Urinary bladder (tissue), 4 donors: ENCODE measurements around the gene MEX3A. TPM values are rescaled to one million over a fixed set of nuclear protein-coding genes. Genes with fewer than 3 reads are reported as not detected.
"Not testable (repeated sequence)": the region's sequence is repeated elsewhere in the genome, so short reads cannot be mapped to it uniquely, and the experiment has no call there.

Experiments used
- DNase-seq: peaks from one replicate; pipeline ENCODE4 v3.0.0-alpha.2; 2015; ENCODE audit errors: extremely low spot score
- H3K27ac ChIP-seq: one replicate; pipeline ENCODE4 v1.5.1; 2013; ENCODE audit warnings: low read depth, mild to moderate bottlenecking, moderate library complexity
- H3K36me3 ChIP-seq: one replicate; pipeline ENCODE4 v1.6.1; 2013; ENCODE audit warnings: mild to moderate bottlenecking, moderate library complexity; ENCODE audit not compliant: insufficient read depth
- H3K4me1 ChIP-seq: one replicate; pipeline ENCODE4 v1.6.1; 2013; ENCODE audit warnings: mild to moderate bottlenecking, moderate library complexity; ENCODE audit not compliant: insufficient read depth
- H3K4me3 ChIP-seq: one replicate; pipeline ENCODE4 v1.5.1; 2013; ENCODE audit warnings: low read depth, low read length
- WGBS: extraction: QIAGEN DNeasy Blood & Tissue Kit; methylation state at CpG from one replicate; pipeline ENCODE4 v1.1.7; 2013; 5-methylcytosine and 5-hydroxymethylcytosine counted together
- polyA plus RNA-seq: library from polyadenylated mRNA; stranded (reverse); fragments of 200-250 nt; gene quantifications from one replicate; pipeline ENCODE4 v1.2.3, GENCODE V29; 2013
- total RNA-seq: library from RNA; depleted of rRNA; stranded (reverse); fragments of >200 nt; gene quantifications from one replicate; pipeline ENCODE4 v1.2.3, GENCODE V29; 2014
- donor health status: healthy with polysubstance abuse.
- donor health status: healthy.

Gene MEX3A
- total and polyA plus RNA-seq, 2 donors: 0.76 to 7.2 TPM

DNA sequence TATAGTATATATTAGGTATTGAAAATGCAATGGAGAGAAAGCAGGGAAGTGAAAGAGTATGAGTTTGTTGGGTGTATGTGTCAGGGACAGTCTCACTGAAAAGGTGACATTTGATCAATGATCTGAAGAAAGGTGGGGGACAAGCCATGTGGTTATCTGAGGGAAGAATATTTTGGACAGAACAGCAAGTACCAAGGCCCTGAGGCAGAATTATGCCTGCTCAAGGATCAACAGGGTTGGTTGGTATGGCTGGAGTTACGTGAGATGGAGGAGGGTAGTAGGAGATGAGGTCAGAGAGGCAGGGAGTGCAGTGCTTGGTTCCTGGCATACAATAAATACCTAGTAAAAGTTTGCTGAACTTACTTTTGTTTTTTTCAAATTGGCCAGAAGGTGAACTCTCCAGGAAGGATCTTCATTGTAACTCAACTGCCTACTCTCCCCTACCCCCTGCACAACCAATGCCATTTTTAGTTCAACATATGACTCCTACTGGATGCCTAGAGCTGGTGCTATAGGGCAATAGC lies 25.9 kb downstream of the MEX3A start:
- Histone ChIP-seq H3K4me1 (no peaks in the 10 kb centered on the region), H3K4me3 (no peak overlapping the region), H3K36me3 (no peaks in the 10 kb centered on the region), H3K27ac (no peak overlapping the region)
- 98% methylated on average over 1 of the region's 1 CpG for WGBS
- DNase-seq: no peak

DNA sequence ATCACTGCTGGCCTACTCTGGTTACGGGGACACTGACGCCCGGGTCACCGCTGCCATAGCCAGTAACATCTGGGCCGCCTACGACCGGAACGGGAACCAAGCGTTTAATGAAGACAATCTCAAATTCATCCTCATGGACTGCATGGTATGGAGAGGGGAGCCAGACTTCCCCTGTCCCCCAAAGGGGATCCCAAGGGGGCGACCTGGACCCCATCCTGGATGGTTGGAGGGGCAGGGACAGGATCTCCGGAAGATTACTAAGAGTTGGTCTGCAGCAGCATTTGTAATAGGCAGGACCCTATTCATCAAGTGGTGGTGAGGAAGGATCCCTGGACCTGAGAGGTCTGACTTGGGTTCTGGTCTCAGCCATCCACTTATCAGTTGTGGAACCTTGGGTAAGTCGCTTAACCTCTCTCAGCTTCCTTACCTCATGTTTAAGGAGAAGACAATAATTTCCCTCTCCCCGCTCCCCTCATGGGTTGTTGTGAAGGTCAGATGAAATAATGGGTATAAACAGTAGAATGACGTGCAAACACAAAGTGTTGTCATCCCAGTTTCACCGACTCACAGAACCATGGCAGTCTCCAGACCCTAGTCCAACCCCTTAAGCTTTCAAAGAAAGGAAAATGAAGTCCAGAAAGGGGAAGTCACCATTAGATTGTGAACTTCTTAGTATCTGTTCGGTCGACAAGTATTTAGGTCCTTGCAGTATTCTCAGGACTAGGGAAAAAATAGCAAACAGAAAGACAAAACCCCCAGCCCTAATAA lies 26.8 kb downstream of the MEX3A start:
- Histone ChIP-seq H3K4me1 (no peaks in the 10 kb centered on the region), H3K27ac (no peak overlapping the region), H3K36me3 (no peaks in the 10 kb centered on the region), H3K4me3 (peak overlapping the region; percentile 87)
- WGBS: 22% methylated on average over 17 of the region's 17 CpGs
- no peak for DNase-seq

DNA sequence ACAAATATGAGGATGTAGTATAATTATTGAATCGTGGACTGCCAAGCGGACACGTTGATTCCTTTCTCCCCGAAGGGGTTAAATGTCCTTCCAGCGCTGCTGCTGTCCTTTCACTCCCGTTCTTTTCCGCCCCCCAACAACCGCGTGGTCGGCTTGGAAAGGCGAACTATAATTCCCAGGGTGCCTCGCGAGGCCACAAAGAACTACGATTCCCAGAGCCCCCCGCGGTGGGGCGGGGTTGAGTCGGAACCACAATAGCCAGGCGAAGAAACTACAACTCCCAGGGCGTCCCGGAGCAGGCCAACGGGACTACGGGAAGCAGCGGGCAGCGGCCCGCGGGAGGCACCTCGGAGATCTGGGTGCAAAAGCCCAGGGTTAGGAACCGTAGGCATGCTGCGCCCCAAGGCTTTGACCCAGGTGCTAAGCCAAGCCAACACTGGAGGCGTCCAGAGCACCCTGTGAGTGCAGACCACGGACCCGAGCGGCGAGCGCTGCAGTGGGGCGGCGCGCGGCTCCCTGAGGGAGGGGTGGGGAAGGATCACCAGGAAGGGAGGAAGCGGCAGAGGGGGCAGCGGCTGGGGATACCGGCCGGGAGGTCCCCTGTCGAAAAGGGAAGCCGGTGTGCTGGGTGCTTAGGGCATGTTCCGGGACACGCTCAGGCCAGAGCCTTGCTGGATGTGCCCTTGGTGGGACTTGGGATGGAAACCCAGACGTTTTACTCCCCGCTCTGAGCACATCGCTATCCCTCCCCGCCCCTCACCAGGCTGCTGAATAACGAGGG lies 27.6 kb downstream of the MEX3A start, which contains the start of gene LAMTOR2:
Gene LAMTOR2 (plus strand): TSS at position 283 of the 781 bp plus-strand sequence. CDS start 108 bp downstream, at position 391.
- under 1% methylated on average over 53 of the region's 53 CpGs for WGBS
- Histone ChIP-seq H3K4me1 (no peaks in the 10 kb centered on the region), H3K36me3 (no peaks in the 10 kb centered on the region), H3K4me3 (peak within 1 kb of the TSS; percentile 87), H3K27ac (peak within 1 kb of the TSS; percentile 76)
- peak; percentile 97 for DNase-seq

DNA sequence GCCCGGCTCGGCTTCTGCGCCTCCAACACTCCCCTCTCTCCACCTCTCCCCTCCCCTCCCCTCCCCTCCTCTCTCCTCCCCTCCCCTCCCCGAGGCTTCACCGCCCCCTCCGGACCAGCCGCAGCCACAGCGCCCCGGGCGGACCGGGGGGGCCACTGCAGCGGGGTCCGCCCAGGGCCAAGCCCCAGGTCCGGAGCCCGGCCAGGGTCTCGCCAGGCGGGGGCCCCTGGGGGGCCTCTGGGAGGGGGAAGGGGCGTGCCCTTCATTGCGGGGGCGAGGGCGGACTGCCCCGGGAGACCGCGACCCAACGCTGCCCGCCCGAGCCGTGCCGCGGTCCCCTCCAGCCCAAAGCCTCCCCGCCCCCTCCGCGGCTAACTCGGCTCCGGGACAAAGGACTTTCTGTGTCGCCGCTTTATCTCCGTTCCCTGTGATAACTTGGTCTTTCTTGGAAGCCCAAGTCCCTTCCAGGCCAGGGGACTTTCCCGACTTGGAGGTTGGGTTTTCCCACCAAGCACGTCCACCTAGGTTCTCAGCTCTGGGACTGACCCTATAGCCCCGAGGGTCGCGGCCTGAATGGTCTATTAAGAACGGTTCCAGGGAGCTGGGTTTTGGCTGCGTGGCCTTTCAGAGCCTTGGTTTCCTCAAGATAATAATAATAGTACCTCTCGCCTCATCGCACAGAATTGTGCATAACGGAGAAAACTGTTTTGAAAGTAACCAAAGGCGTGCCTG lies 28.3 kb downstream of the MEX3A start, which contains the start of gene UBQLN4:
Gene UBQLN4 (minus strand): TSS at position 31 of the 732 bp plus-strand sequence. CDS start 97 bp downstream, outside the sequence.
- DNase-seq: no peak
- H3K4me3 ChIP-seq: peak within 1 kb of the TSS; percentile 87
- under 1% methylated on average over 44 of the region's 49 CpGs for WGBS
- H3K4me1 ChIP-seq: no peaks in the 10 kb centered on the region
- no peaks in the 10 kb centered on the region for H3K36me3 ChIP-seq
- peak within 1 kb of the TSS; percentile 76 for H3K27ac ChIP-seq

DNA sequence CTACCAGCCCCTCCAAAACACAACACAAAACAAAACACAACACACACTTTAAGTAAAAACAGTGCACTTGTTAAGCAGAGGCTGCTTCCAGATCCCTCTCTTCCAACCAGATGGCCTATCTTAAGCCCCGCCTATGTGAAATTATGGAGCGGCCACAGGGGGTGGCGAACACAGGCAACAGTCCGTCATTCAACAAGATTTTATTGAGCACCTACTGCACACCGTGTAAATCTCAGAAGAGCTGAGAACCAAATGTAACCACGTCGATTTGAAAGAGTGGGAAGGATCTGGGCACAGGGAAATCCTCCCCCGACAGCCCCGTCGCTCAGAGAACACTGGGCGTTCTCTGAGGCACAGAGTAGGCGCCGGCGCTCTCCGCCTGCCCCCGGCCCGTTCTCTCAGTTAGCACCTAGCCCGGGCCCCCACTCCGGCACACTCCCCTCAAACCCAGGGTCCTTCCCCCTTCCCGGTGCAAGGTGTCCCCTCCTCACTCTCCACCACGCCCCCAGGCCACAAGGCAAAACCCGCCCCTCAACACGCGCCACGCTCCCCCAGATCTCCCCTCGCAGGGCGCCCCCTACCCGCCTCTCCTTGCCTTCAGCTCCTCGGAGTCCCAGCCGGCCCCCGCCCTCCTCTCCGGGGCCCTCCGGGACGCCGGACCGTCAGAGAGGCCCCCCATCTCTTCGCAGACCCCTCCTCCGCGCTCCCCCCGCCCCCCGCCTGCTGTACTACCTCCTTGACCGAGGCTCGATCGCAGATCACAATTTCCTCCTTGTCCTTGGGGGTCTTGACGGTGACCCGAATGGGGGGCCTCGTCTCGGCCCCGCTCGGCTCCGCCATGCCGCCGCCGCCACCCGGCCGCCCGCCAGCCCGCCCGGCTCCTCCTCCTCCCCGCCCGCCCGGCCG lies 29.1 kb downstream of the MEX3A start:
- Histone ChIP-seq H3K27ac (peak overlapping the region; percentile 72), H3K4me1 (no peaks in the 10 kb centered on the region), H3K4me3 (peak overlapping the region; percentile 87), H3K36me3 (no peaks in the 10 kb centered on the region)
- no peak for DNase-seq
- WGBS: 2% methylated on average over 55 of the region's 63 CpGs

DNA sequence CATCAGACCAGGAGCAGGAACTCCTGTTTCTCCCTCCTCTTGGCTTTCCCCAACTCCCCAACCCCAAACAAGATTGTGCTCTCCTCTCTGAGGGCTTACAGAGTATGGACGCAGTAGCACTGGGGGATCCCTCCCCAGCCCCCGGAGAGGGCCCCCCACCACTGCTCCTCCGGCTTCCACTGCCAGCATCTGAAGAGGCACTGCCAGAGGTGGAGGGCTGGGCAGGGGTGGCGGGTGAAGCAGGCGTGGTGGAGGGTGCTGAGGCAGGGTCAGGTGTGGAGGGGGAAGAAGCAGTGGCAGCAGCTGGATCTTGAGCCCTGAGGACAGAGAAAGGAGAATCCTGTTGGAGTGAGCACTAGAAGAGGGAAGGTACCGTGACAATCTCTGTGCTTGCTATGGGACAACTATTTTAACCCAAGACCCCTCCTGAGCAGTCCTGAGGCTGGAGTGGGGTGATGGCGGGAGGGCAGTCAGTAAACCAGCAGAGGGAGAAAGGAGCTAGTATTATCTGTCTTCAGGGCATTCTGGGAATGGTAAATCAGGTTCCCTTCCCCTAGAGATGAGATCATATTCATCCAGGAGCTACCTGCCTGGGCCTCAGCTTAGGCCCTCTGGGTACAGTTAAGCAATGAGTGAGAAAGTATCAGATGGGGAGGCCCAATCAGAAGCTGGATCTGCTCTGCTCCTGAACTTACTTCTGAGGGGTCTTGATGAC lies 31.1 kb downstream of the MEX3A start:
- Histone ChIP-seq H3K36me3 (no peaks in the 10 kb centered on the region), H3K4me3 (no peak overlapping the region), H3K4me1 (no peaks in the 10 kb centered on the region), H3K27ac (no peak overlapping the region)
- DNase-seq: no peak
- WGBS: 82% methylated on average over 7 of the region's 7 CpGs

DNA sequence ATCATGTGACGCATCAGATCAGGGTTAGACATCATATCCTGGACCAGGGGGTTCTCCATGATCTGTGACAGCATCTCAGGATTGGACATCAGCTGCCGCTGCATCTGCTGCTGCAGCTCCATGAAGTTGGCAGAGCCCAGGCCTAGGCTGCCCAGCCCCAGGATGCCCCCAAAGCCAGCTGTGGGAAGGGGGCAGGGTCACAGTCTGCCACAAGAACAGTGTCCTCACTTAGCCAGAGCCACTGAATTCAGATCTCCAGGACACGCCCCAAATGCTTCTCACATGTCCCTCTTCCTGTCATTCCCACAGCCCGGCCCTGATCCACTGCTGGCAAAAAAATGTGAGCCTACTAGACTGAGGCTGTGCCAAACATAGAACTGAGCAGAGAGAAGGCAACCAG lies 31.9 kb downstream of the MEX3A start:
- Histone ChIP-seq H3K27ac (no peak overlapping the region), H3K36me3 (no peaks in the 10 kb centered on the region), H3K4me1 (no peaks in the 10 kb centered on the region), H3K4me3 (no peak overlapping the region)
- DNase-seq: no peak
- WGBS: 77% methylated on average over 4 of the region's 4 CpGs

DNA sequence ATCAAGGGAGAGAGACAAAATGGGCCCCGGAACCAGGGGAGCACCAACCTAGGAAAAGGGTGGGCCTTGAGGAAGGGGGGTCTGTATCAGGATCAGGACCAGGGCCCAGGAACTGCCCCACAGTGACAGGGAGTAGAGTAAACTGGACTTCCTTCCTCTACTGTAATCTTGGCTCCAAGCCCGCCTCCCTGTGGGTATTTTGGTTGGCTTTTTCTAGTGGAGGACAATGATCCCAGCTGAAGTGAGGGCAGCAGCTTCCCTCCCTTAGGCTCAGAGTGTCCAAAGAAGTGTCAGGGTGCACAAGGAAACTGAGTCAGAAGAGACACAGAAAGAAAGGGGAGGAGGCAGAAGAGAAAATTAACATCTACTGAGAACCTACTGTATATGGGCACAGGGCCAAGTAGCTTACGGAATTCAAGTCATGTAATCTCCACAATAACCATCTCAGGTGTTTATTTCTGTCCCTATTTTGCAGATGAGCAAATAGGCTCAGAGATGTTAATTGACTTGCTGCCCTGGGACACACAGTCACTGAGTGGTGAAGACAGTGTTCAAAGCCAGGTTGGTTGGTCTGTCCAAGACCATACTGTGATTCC lies 33.5 kb downstream of the MEX3A start:
- 87% methylated on average over 3 of the region's 3 CpGs for WGBS
- Histone ChIP-seq H3K36me3 (no peaks in the 10 kb centered on the region), H3K27ac (no peak overlapping the region), H3K4me1 (no peaks in the 10 kb centered on the region), H3K4me3 (no peak overlapping the region)
- DNase-seq: no peak

DNA sequence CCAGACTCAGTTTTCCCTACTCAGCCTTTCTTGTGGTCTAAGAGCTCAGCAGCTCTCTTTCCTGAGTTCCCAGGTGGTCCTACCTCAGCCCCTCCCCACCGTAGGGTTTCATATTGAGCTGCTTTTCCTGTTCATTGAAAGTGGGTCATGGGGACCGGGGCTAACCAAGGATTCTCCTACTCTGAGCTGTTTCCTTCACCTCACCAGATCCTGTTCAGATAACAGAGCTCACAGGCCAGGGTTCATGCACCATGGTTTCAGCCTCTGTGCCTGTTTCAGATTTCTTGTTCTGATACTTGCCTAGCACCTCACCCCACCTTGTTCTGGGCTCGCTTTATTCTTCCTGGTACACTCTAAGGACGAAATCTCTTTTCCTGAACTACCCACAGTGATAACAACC lies 37.2 kb downstream of the MEX3A start:
- H3K27ac ChIP-seq: no peak overlapping the region
- WGBS: 81% methylated on average over 4 of the region's 4 CpGs
- no peak overlapping the region for H3K4me3 ChIP-seq
- H3K4me1 ChIP-seq: no peaks in the 10 kb centered on the region
- DNase-seq: no peak
- H3K36me3 ChIP-seq: no peaks in the 10 kb centered on the region

DNA sequence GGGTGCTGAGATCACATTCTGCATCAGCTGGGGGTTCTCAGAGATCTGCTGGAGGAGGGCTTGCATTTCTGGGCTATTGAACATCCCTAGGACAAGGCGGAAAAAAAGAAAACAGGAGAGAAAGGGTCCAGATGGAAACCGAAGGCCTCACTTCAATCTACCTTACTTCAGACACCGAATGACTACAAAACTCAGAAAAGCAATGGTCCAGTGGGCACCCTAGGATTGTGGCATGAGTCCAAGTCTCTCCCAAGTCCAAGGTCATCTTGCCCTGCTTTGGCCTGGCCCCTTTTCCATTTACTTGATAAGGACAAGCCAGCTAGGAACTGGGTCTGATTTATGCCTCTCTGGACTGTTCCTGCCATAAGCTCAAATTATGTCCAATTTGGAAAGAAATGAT lies 39.4 kb downstream of the MEX3A start:
- H3K4me3 ChIP-seq: no peak overlapping the region
- no peak for DNase-seq
- no peaks in the 10 kb centered on the region for H3K36me3 ChIP-seq
- WGBS: 93% methylated on average over 3 of the region's 3 CpGs
- H3K4me1 ChIP-seq: no peaks in the 10 kb centered on the region
- no peak overlapping the region for H3K27ac ChIP-seq

DNA sequence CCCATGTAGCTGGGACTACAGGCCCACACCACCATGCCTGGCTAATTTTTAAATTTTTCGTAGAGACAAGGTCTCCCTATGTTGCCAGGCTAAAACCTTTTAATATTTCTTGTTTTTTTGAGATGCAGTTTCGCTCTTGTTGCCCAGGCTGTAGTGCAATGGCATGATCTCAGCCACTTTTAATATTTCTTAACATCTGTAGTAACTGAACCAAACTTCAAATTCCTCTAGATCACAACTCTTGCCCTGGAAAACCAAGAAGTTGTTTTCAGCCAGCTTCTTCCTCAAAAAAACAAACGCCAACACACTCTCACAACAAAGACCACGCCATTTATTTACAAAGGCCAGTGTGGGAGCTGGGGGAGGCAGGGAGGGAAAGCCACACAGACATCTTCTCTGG lies 47.3 kb downstream of the MEX3A start:
- not testable (repeated sequence) for DNase-seq, H3K4me3 ChIP-seq, H3K36me3 ChIP-seq, H3K4me1 ChIP-seq, H3K27ac ChIP-seq
- 88% methylated on average over 4 of the region's 4 CpGs for WGBS

DNA sequence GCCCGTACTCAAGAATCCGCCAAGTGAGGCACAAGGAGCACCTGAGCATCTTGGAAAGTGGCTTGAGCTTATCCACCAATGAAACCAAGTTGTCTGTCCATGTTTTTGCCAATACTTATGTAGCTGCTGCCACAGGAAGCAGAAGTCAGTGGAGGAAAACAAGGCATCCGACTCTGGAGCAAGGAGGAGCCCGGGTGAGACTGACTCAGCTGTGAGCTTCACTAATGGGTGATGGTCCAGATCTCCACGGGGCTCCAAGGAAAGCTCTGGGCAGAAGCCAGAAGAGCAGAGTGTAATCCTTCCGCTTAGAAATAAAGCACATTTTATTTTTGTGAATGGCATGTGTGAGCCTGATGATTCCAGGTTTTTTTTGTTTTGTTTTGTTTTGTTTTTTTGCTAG lies 49.3 kb downstream of the MEX3A start:
- no peak for DNase-seq
- Histone ChIP-seq H3K4me1 (no peaks in the 10 kb centered on the region), H3K36me3 (peaks cover 2% of the 10 kb centered on the region), H3K4me3 (no peak overlapping the region), H3K27ac (no peak overlapping the region)
- 51% methylated on average over 6 of the region's 6 CpGs for WGBS
